ENCODE measurements around the gene SURF6. TPM values are rescaled to one million over a fixed set of nuclear protein-coding genes. Genes with fewer than 3 reads are reported as not detected.
"Not testable (repeated sequence)": the region's sequence is repeated elsewhere in the genome, so short reads cannot be mapped to it uniquely, and the experiment has no call there.

SURF6 gene
- total RNA-seq, 6 experiments from 2014 or later: 11.2 to 19.3 (median 13.5) TPM

- H3K4me3 Mint-ChIP-seq: no peak overlapping the region
- H3K4me1 Mint-ChIP-seq (ENCODE audit: low read depth): peaks cover 20% of the 10 kb centered on the region
- H3K27ac Mint-ChIP-seq: no peak overlapping the region
- no peaks in the 10 kb centered on the region for H3K9me3 Mint-ChIP-seq
- H3K27me3 Mint-ChIP-seq (ENCODE audit: insufficient read depth): no peaks in the 10 kb centered on the region
- no peak for DNase-seq
- H3K36me3 Mint-ChIP-seq (ENCODE audit: low read depth): no peaks in the 10 kb centered on the region
- no peak for TF ChIP-seq CTCF (IDR thresholded peaks at IDR 0.05)
Observed at GRCh38 chr9:133380734-133381133, 44.7 kb upstream of the SURF6 start.

GRCh38 chr9:133379153-133380086 lies 43.4 kb upstream of the SURF6 start:
- Mint-ChIP-seq H3K4me3 (no peak overlapping the region), H3K27me3 (ENCODE audit: insufficient read depth) (peaks cover 6% of the 10 kb centered on the region), H3K36me3 (ENCODE audit: low read depth) (peaks cover 8% of the 10 kb centered on the region), H3K27ac (no peak overlapping the region), H3K4me1 (ENCODE audit: low read depth) (peaks cover 25% of the 10 kb centered on the region), H3K9me3 (no peaks in the 10 kb centered on the region)
- no peak for TF ChIP-seq CTCF (IDR thresholded peaks at IDR 0.05)
- no peak for DNase-seq

GRCh38 chr9:133378408-133378962 lies 42.5 kb upstream of the SURF6 start:
- no peaks in the 10 kb centered on the region for H3K9me3 Mint-ChIP-seq
- no peak for TF ChIP-seq CTCF (IDR thresholded peaks at IDR 0.05)
- peaks cover 25% of the 10 kb centered on the region for H3K4me1 Mint-ChIP-seq (ENCODE audit: low read depth)
- peak overlapping the region; percentile 43; the same call in 1 of the 2 replicates for H3K27ac Mint-ChIP-seq
- H3K36me3 Mint-ChIP-seq (ENCODE audit: low read depth): peaks cover 8% of the 10 kb centered on the region
- peaks cover 6% of the 10 kb centered on the region for H3K27me3 Mint-ChIP-seq (ENCODE audit: insufficient read depth)
- no peak overlapping the region for H3K4me3 Mint-ChIP-seq
- no peak for DNase-seq

GRCh38 chr9:133377721-133378216 lies 41.8 kb upstream of the SURF6 start:
- peak overlapping the region; percentile 43 for H3K27ac Mint-ChIP-seq
- H3K4me1 Mint-ChIP-seq (ENCODE audit: low read depth): peaks cover 25% of the 10 kb centered on the region
- TF ChIP-seq CTCF (IDR thresholded peaks at IDR 0.05): no peak
- peak overlapping the region; percentile 75 for H3K4me3 Mint-ChIP-seq
- peak; percentile 65 for DNase-seq
- H3K27me3 Mint-ChIP-seq (ENCODE audit: insufficient read depth): peaks cover 6% of the 10 kb centered on the region
- H3K9me3 Mint-ChIP-seq: no peaks in the 10 kb centered on the region
- peaks cover 10% of the 10 kb centered on the region for H3K36me3 Mint-ChIP-seq (ENCODE audit: low read depth)

- H3K9me3 Mint-ChIP-seq; DNase-seq; H3K27me3 Mint-ChIP-seq (ENCODE audit: insufficient read depth): not testable (repeated sequence)
- peaks cover 30% of the 10 kb centered on the region for H3K4me1 Mint-ChIP-seq (ENCODE audit: low read depth)
- peak overlapping the region; percentile 75 for H3K4me3 Mint-ChIP-seq
- peak overlapping the region; percentile 43 for H3K27ac Mint-ChIP-seq
- H3K36me3 Mint-ChIP-seq (ENCODE audit: low read depth): peaks cover 15% of the 10 kb centered on the region
Observed at GRCh38 chr9:133377280-133377679, 41.3 kb upstream of the SURF6 start.
